ENCODE results near the gene CNGA2. TPM values are rescaled to one million over a fixed set of nuclear protein-coding genes. Genes with fewer than 3 reads are reported as not detected.
A peak's percentile ranks its signal among the peaks of the same experiment; 100 is the strongest.
"Not testable (repeated sequence)": the region's sequence is repeated elsewhere in the genome, so short reads cannot be mapped to it uniquely, and the experiment has no call there.

The CNGA2 gene
- not detected for polyA plus RNA-seq (2013, experiment 1 of 2)
- not detected for polyA plus RNA-seq (2013, experiment 2 of 2)

- H3K27ac ChIP-seq (ENCODE audit: low read depth, low read length, severe bottlenecking) = no peak within 1 kb of the TSS
- no peaks in the 10 kb centered on the region for H3K36me3 ChIP-seq (ENCODE audit: control insufficient read depth, insufficient read depth, low read length)
- 77 to 82% methylated on average over 2 to 3 of the region's 4 CpGs for WGBS, 2 experiments (ENCODE audit: insufficient coverage in 2 of 2)
- no peaks in the 10 kb centered on the region for H3K4me1 ChIP-seq (ENCODE audit: control insufficient read depth, insufficient read depth, low read length, poor library complexity, severe bottlenecking)
- H3K4me3 ChIP-seq (ENCODE audit: extremely low read depth, insufficient read depth, low read length, poor library complexity, severe bottlenecking) = no peak within 1 kb of the TSS
- no peaks in the 10 kb centered on the region for H3K9me3 ChIP-seq (ENCODE audit: control insufficient read depth, low read length)
Observed at GRCh38 chrX:151734446-151734845, at the start of gene CNGA2. TSS of gene CNGA2 (plus strand) at chrX:151734746. CDS start at chrX:151738484, 3,738 bp downstream.

DNA sequence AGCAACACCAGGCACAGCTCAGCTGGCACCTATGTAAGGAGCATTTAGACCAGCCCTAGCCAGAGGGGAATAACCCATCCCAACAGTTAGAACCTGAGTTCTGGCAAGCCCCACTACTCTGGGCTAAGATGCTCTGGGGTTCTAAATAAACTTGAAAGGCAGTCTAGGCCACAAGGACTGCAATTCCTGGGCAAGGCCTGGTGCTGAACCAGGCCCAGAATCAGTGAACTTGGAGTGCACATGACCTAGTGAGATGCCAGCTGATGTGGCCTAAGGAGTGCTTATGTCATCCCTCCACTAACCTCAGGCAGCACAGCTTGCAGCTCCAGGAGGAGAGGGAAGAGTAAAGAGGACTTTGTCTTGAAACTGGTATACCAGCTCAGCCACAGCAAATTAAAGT lies 46.9 kb upstream of the CNGA2 start:
- Histone ChIP-seq H3K9me3 (ENCODE audit: control insufficient read depth, low read length) (no peaks in the 10 kb centered on the region), H3K27ac (ENCODE audit: low read depth, low read length, severe bottlenecking) (no peak overlapping the region), H3K4me3 (ENCODE audit: extremely low read depth, insufficient read depth, low read length, poor library complexity, severe bottlenecking) (no peak overlapping the region), H3K36me3 (ENCODE audit: control insufficient read depth, insufficient read depth, low read length) (no peaks in the 10 kb centered on the region), H3K4me1 (ENCODE audit: control insufficient read depth, insufficient read depth, low read length, poor library complexity, severe bottlenecking) (no peaks in the 10 kb centered on the region)

DNA sequence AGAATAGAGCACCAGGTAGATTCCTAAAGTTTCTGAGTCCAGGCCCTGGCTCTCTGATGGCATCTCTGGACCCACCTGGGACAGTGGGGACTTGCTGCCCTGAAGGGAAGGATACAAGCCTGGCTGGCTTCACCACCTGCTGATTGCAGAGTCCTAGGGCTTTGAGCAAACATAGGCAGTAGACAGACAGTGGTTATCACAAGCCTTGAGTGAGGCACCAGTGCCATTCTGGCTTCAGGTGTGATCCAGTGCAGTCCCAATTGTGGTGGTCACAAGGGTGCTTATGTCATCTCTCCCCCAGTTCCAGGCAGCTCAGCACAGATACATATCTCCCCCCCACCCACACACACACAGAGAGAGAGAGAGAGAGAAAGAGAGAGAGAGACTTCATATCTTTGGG lies 45.9 kb upstream of the CNGA2 start:
- no peaks in the 10 kb centered on the region for H3K36me3 ChIP-seq (ENCODE audit: control insufficient read depth, insufficient read depth, low read length)
- no peaks in the 10 kb centered on the region for H3K4me1 ChIP-seq (ENCODE audit: control insufficient read depth, insufficient read depth, low read length, poor library complexity, severe bottlenecking)
- no peaks in the 10 kb centered on the region for H3K9me3 ChIP-seq (ENCODE audit: control insufficient read depth, low read length)
- no peak overlapping the region for H3K4me3 ChIP-seq (ENCODE audit: extremely low read depth, insufficient read depth, low read length, poor library complexity, severe bottlenecking)
- no peak overlapping the region for H3K27ac ChIP-seq (ENCODE audit: low read depth, low read length, severe bottlenecking)

DNA sequence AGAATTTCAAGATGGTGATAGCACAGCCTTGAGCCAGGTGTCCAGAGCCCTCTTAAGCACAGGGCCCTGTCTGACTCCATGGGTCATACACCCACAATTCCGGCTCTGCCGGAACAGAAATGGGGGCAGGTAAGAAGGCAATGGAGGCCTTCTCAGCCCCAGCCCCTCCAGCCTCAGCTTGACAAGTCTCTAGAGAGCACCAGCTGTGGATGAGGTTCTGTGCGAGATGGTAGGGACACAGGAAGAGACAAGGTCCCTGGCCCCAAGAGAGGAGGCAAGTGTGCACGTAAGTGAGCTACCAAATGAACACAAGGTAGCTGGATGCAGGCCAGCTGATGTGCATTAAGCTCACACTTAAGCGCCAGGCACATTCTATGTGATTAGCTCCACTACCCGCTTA lies 41.7 kb upstream of the CNGA2 start:
- WGBS, 2 experiments (ENCODE audit: insufficient coverage in 2 of 2) = 97 to 100% methylated on average over 3 of the region's 6 CpGs
- Histone ChIP-seq H3K4me1 (ENCODE audit: control insufficient read depth, insufficient read depth, low read length, poor library complexity, severe bottlenecking) (no peaks in the 10 kb centered on the region), H3K4me3 (ENCODE audit: extremely low read depth, insufficient read depth, low read length, poor library complexity, severe bottlenecking) (no peak overlapping the region), H3K9me3 (ENCODE audit: control insufficient read depth, low read length) (no peaks in the 10 kb centered on the region), H3K27ac (ENCODE audit: low read depth, low read length, severe bottlenecking) (no peak overlapping the region), H3K36me3 (ENCODE audit: control insufficient read depth, insufficient read depth, low read length) (no peaks in the 10 kb centered on the region)

GRCh38 chrX:151694121-151694520 lies 40.4 kb upstream of the CNGA2 start:
- no peaks in the 10 kb centered on the region for H3K9me3 ChIP-seq (ENCODE audit: control insufficient read depth, low read length)
- H3K4me3 ChIP-seq (ENCODE audit: extremely low read depth, insufficient read depth, low read length, poor library complexity, severe bottlenecking) = no peak overlapping the region
- WGBS, 2 experiments (ENCODE audit: insufficient coverage in 2 of 2) = 93 to 100% methylated on average over 4 to 7 of the region's 12 CpGs
- no peaks in the 10 kb centered on the region for H3K4me1 ChIP-seq (ENCODE audit: control insufficient read depth, insufficient read depth, low read length, poor library complexity, severe bottlenecking)
- H3K36me3 ChIP-seq (ENCODE audit: control insufficient read depth, insufficient read depth, low read length) = no peaks in the 10 kb centered on the region
- no peak overlapping the region for H3K27ac ChIP-seq (ENCODE audit: low read depth, low read length, severe bottlenecking)

GRCh38 chrX:151694661-151695582 lies 39.6 kb upstream of the CNGA2 start, which contains the start of gene PRRG3:
TSS of gene PRRG3 (plus strand) at chrX:151695458. CDS start at chrX:151698815, 3,357 bp downstream.
- WGBS, 2 experiments (ENCODE audit: insufficient coverage in 2 of 2) = 3 to 7% methylated on average over 3 to 30 of the region's 100 CpGs
- no peaks in the 10 kb centered on the region for H3K9me3 ChIP-seq (ENCODE audit: control insufficient read depth, low read length)
- H3K4me1 ChIP-seq (ENCODE audit: control insufficient read depth, insufficient read depth, low read length, poor library complexity, severe bottlenecking) = no peaks in the 10 kb centered on the region
- peak within 1 kb of the TSS; percentile 33 for H3K4me3 ChIP-seq (ENCODE audit: extremely low read depth, insufficient read depth, low read length, poor library complexity, severe bottlenecking)
- H3K27ac ChIP-seq (ENCODE audit: low read depth, low read length, severe bottlenecking) = no peak within 1 kb of the TSS
- no peaks in the 10 kb centered on the region for H3K36me3 ChIP-seq (ENCODE audit: control insufficient read depth, insufficient read depth, low read length)

DNA sequence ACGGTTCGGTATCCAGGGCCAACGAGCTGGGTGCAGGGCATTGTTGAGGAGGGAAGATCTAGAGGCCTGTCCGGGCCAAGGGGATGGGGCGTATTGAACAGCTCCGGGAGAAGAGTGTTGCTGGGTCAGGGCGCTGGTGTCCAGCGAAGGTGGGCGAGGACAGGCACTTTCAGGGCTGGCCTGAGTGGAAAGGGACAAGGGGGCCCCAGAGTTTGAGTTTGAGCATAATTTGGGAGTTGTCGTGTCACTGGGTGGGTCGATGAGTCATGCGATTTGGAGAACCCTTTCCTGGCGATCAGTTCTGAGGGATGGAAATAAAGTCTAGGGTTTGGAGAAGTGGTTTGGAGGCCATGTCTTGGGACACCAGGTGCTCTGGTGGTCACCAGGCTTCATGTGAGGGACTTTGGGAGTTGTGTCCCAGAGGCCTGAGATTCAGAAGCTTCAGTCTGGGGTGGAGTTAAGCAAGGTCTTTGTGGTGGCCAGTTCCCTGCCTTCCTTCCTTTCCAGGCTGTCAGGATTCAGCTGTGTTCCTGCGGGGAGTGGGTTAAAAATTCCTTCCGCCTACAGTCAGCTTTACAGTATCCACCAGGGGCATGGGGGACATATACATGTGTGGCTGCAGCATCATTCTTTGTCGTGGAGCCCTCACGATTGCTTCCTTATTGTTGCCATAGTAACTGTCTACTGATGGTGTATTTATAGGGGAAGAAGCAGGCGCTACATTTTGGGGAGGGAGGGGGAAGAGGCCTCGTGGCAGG lies 38.8 kb upstream of the CNGA2 start:
- WGBS, 2 experiments (ENCODE audit: insufficient coverage in 2 of 2) = 42% methylated on average over 11 of the region's 19 CpGs; no CpG with 5 or more reads in 1 of the 2 experiments
- Histone ChIP-seq H3K4me1 (ENCODE audit: control insufficient read depth, insufficient read depth, low read length, poor library complexity, severe bottlenecking) (no peaks in the 10 kb centered on the region), H3K9me3 (ENCODE audit: control insufficient read depth, low read length) (no peaks in the 10 kb centered on the region), H3K27ac (ENCODE audit: low read depth, low read length, severe bottlenecking) (no peak overlapping the region), H3K36me3 (ENCODE audit: control insufficient read depth, insufficient read depth, low read length) (no peaks in the 10 kb centered on the region), H3K4me3 (ENCODE audit: extremely low read depth, insufficient read depth, low read length, poor library complexity, severe bottlenecking) (peak overlapping the region; percentile 33)

GRCh38 chrX:151697082-151697481 lies 37.5 kb upstream of the CNGA2 start:
- not testable (repeated sequence) for H3K9me3 ChIP-seq (ENCODE audit: control insufficient read depth, low read length); H3K27ac ChIP-seq (ENCODE audit: low read depth, low read length, severe bottlenecking); H3K4me3 ChIP-seq (ENCODE audit: extremely low read depth, insufficient read depth, low read length, poor library complexity, severe bottlenecking); H3K4me1 ChIP-seq (ENCODE audit: control insufficient read depth, insufficient read depth, low read length, poor library complexity, severe bottlenecking); H3K36me3 ChIP-seq (ENCODE audit: control insufficient read depth, insufficient read depth, low read length)
- WGBS, 2 experiments (ENCODE audit: insufficient coverage in 2 of 2) = no CpG with 5 or more reads among the region's 8 CpGs

- no peak overlapping the region for H3K27ac ChIP-seq (ENCODE audit: low read depth, low read length, severe bottlenecking)
- H3K4me1 ChIP-seq (ENCODE audit: control insufficient read depth, insufficient read depth, low read length, poor library complexity, severe bottlenecking) = no peaks in the 10 kb centered on the region
- H3K36me3 ChIP-seq (ENCODE audit: control insufficient read depth, insufficient read depth, low read length) = no peaks in the 10 kb centered on the region
- H3K4me3 ChIP-seq (ENCODE audit: extremely low read depth, insufficient read depth, low read length, poor library complexity, severe bottlenecking) = no peak overlapping the region
- 94% methylated on average over 2 of the region's 4 CpGs; no CpG with 5 or more reads in 1 of the 2 experiments for WGBS, 2 experiments (ENCODE audit: insufficient coverage in 2 of 2)
- no peaks in the 10 kb centered on the region for H3K9me3 ChIP-seq (ENCODE audit: control insufficient read depth, low read length)
Observed at GRCh38 chrX:151697522-151697921, 37.0 kb upstream of the CNGA2 start.

DNA sequence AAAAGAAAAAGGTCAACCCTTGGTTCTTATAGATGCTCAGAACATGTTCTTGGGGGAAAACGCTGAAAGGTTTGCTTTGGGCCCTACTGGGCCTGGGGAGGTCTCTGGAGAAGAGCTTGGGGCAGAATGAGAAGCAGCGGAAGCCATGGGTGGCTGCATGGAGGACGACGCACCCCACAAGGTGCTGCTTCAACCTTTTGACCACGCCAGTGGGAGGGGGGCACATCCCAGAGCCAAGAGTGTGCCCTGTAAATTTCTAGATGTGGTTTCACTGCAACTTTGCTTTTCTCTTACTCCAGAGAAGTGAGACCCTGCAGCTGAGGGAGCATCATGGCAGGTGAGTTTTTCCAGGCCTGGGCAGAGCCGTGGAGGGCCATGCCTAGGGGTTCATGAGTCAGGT lies 36.1 kb upstream of the CNGA2 start:
- Histone ChIP-seq H3K4me3 (ENCODE audit: extremely low read depth, insufficient read depth, low read length, poor library complexity, severe bottlenecking) (no peak overlapping the region), H3K9me3 (ENCODE audit: control insufficient read depth, low read length) (no peaks in the 10 kb centered on the region), H3K4me1 (ENCODE audit: control insufficient read depth, insufficient read depth, low read length, poor library complexity, severe bottlenecking) (no peaks in the 10 kb centered on the region), H3K27ac (ENCODE audit: low read depth, low read length, severe bottlenecking) (no peak overlapping the region), H3K36me3 (ENCODE audit: control insufficient read depth, insufficient read depth, low read length) (no peaks in the 10 kb centered on the region)
- WGBS, 2 experiments (ENCODE audit: insufficient coverage in 2 of 2) = no CpG with 5 or more reads among the region's 6 CpGs

Data from mesodermal cell (in vitro differentiated cells).